ENCODE data around the gene WDR59. TPM values are rescaled to one million over a fixed set of nuclear protein-coding genes. Genes with fewer than 3 reads are reported as not detected.

WDR59 gene
- total RNA-seq, 1 donor from 2014 or later = 64.0 TPM

- no peaks in the 10 kb centered on the region for H3K9me3 ChIP-seq (ENCODE audit: low read depth)
- H3K36me3 ChIP-seq = no peaks in the 10 kb centered on the region
- no peaks in the 10 kb centered on the region for H3K79me2 ChIP-seq (ENCODE audit: low read depth)
- H3K27me3 ChIP-seq = no peaks in the 10 kb centered on the region
- Mint-ChIP-seq H3K27ac (no peak overlapping the region), H3K4me1 (peaks cover 10% of the 10 kb centered on the region), H3K27me3 (ENCODE audit: insufficient read depth, low read depth) (peaks cover 5% of the 10 kb centered on the region), H3K9me3 (peaks cover 15% of the 10 kb centered on the region), H3K36me3 (peaks cover 2% of the 10 kb centered on the region), H3K4me3 (no peak overlapping the region)
- H3K9ac ChIP-seq = no peak overlapping the region
- no peak overlapping the region for H3K4me3 ChIP-seq
- DNase-seq (ENCODE audit: low spot score) = no peak
- H3K4me2 ChIP-seq = no peak overlapping the region
- no peak overlapping the region for H2AFZ ChIP-seq (replicated peaks)
- no peak for TF ChIP-seq EZH2phosphoT487 (IDR thresholded peaks at IDR 0.05)
- no peak overlapping the region for H3K27ac ChIP-seq
- no peaks in the 10 kb centered on the region for H3F3A ChIP-seq (ENCODE audit: low read depth)
- peaks cover 5% of the 10 kb centered on the region for H3K4me1 ChIP-seq
- no peaks in the 10 kb centered on the region for H4K20me1 ChIP-seq (ENCODE audit: low read depth)
Observed at GRCh38 chr16:74832228-74832627, 152.7 kb downstream of the WDR59 start.

GRCh38 chr16:74831467-74831866, 153.5 kb downstream of the WDR59 start:
- no peak overlapping the region for H3K27ac ChIP-seq
- H2AFZ ChIP-seq (replicated peaks) = no peak overlapping the region
- peaks cover 2% of the 10 kb centered on the region for H3K36me3 Mint-ChIP-seq
- H3K27me3 ChIP-seq = no peaks in the 10 kb centered on the region
- peaks cover 2% of the 10 kb centered on the region for H3K4me1 ChIP-seq
- no peaks in the 10 kb centered on the region for H4K20me1 ChIP-seq (ENCODE audit: low read depth)
- no peak overlapping the region for H3K27ac Mint-ChIP-seq
- H3K9me3 Mint-ChIP-seq = peaks cover 19% of the 10 kb centered on the region
- TF ChIP-seq EZH2phosphoT487 (IDR thresholded peaks at IDR 0.05) = no peak
- TF ChIP-seq EZH2 (IDR thresholded peaks at IDR 0.05) = no peak
- no peak for TF ChIP-seq CTCF (IDR thresholded peaks at IDR 0.05)
- no peak overlapping the region for H3K9ac ChIP-seq
- peaks cover 5% of the 10 kb centered on the region for H3K27me3 Mint-ChIP-seq (ENCODE audit: insufficient read depth, low read depth)
- DNase-seq (ENCODE audit: low spot score) = no peak
- no peaks in the 10 kb centered on the region for H3K9me3 ChIP-seq (ENCODE audit: low read depth)
- H3K4me3 Mint-ChIP-seq = no peak overlapping the region
- H3K79me2 ChIP-seq (ENCODE audit: low read depth) = no peaks in the 10 kb centered on the region
- H3K4me1 Mint-ChIP-seq = peaks cover 10% of the 10 kb centered on the region
- H3K4me2 ChIP-seq = no peak overlapping the region
- no peaks in the 10 kb centered on the region for H3K36me3 ChIP-seq
- no peak overlapping the region for H3K4me3 ChIP-seq
- H3F3A ChIP-seq (ENCODE audit: low read depth) = no peaks in the 10 kb centered on the region

- Histone ChIP-seq H3K4me1 (peaks cover 9% of the 10 kb centered on the region), H3K27me3 (no peaks in the 10 kb centered on the region), H3K4me3 (no peak overlapping the region), H3F3A (ENCODE audit: low read depth) (no peaks in the 10 kb centered on the region), H3K9ac (no peak overlapping the region), H2AFZ (replicated peaks) (peak overlapping the region; percentile 31), H4K20me1 (ENCODE audit: low read depth) (no peaks in the 10 kb centered on the region), H3K79me2 (ENCODE audit: low read depth) (no peaks in the 10 kb centered on the region), H3K4me2 (no peak overlapping the region), H3K9me3 (ENCODE audit: low read depth) (no peaks in the 10 kb centered on the region), H3K27ac (no peak overlapping the region), H3K36me3 (no peaks in the 10 kb centered on the region)
- peaks cover 19% of the 10 kb centered on the region for H3K9me3 Mint-ChIP-seq
- H3K27ac Mint-ChIP-seq = peak overlapping the region; percentile 33
- DNase-seq (ENCODE audit: low spot score) = no peak
- H3K4me3 Mint-ChIP-seq = no peak overlapping the region
- peaks cover 5% of the 10 kb centered on the region for H3K27me3 Mint-ChIP-seq (ENCODE audit: insufficient read depth, low read depth)
- TF ChIP-seq EZH2 (IDR thresholded peaks at IDR 0.05) = no peak
- no peak for TF ChIP-seq CTCF (IDR thresholded peaks at IDR 0.05)
- no peak for TF ChIP-seq EZH2phosphoT487 (IDR thresholded peaks at IDR 0.05)
- peaks cover 2% of the 10 kb centered on the region for H3K36me3 Mint-ChIP-seq
- H3K4me1 Mint-ChIP-seq = peaks cover 12% of the 10 kb centered on the region
Observed at GRCh38 chr16:74830648-74831047, 154.3 kb downstream of the WDR59 start.

- peaks cover 7% of the 10 kb centered on the region for H3K27me3 Mint-ChIP-seq (ENCODE audit: insufficient read depth, low read depth)
- H3K4me1 ChIP-seq = peaks cover 9% of the 10 kb centered on the region
- no peak overlapping the region for H3K27ac ChIP-seq
- H3K9me3 ChIP-seq (ENCODE audit: low read depth) = no peaks in the 10 kb centered on the region
- H3K36me3 Mint-ChIP-seq = peaks cover 2% of the 10 kb centered on the region
- no peak overlapping the region for H3K4me3 Mint-ChIP-seq
- no peak overlapping the region for H3K4me3 ChIP-seq
- no peak overlapping the region for H2AFZ ChIP-seq (replicated peaks)
- H3K27me3 ChIP-seq = no peaks in the 10 kb centered on the region
- peaks cover 12% of the 10 kb centered on the region for H3K4me1 Mint-ChIP-seq
- H4K20me1 ChIP-seq (ENCODE audit: low read depth) = no peaks in the 10 kb centered on the region
- no peaks in the 10 kb centered on the region for H3F3A ChIP-seq (ENCODE audit: low read depth)
- no peak for DNase-seq (ENCODE audit: low spot score)
- H3K9ac ChIP-seq = no peak overlapping the region
- no peaks in the 10 kb centered on the region for H3K79me2 ChIP-seq (ENCODE audit: low read depth)
- H3K4me2 ChIP-seq = no peak overlapping the region
- TF ChIP-seq EZH2 (IDR thresholded peaks at IDR 0.05) = no peak
- no peak overlapping the region for H3K27ac Mint-ChIP-seq
- peaks cover 21% of the 10 kb centered on the region for H3K9me3 Mint-ChIP-seq
- no peaks in the 10 kb centered on the region for H3K36me3 ChIP-seq
Observed at GRCh38 chr16:74829637-74830036, 155.3 kb downstream of the WDR59 start.

All from neural progenitor cell (in vitro differentiated cells).